Fibroblast of lung (primary cell): Measurements from ENCODE around the gene ITPK1. TPM values are rescaled to one million over a fixed set of nuclear protein-coding genes. Genes with fewer than 3 reads are reported as not detected.

Source experiments
- DNase-seq, 2 donors: peaks; one replicate each; pipeline versions ENCODE4 v3.0.0 to v3.0.0-alpha.2; 2010; ENCODE audit warnings: low read depth in 2 of 2
- H2AFZ ChIP-seq: 2 replicates; pipeline ENCODE4 v1.5.1; 2012; ENCODE audit warnings: low read length, control low read depth, inconsistent platforms
- H3K27ac ChIP-seq: 2 replicates; pipeline ENCODE4 v1.5.1; 2011; ENCODE audit warnings: low read length, control low read depth; ENCODE audit not compliant: insufficient read depth
- H3K27me3 ChIP-seq: 2 replicates; pipeline ENCODE4 v1.5.1; 2011; ENCODE audit warnings: mild to moderate bottlenecking, low read length; ENCODE audit not compliant: control insufficient read depth, insufficient read depth
- H3K36me3 ChIP-seq: 2 replicates; pipeline ENCODE4 v1.5.1; 2011; ENCODE audit warnings: low read length; ENCODE audit not compliant: control insufficient read depth, insufficient read depth
- H3K4me1 ChIP-seq: 2 replicates; pipeline ENCODE4 v1.5.1; 2011; ENCODE audit warnings: low read length; ENCODE audit not compliant: control insufficient read depth, insufficient read depth; ENCODE audit errors: extremely low read depth
- H3K4me2 ChIP-seq: 2 replicates; pipeline ENCODE4 v1.5.1; 2011; ENCODE audit warnings: low read length, control low read depth; ENCODE audit not compliant: insufficient read depth; ENCODE audit errors: extremely low read depth
- H3K4me3 ChIP-seq, 4 experiments: fragments of 200-600 bp in 1 of 4; sonication (generic) in 1 of 4; replicated peaks in 1 of 4; 2 replicates each; pipeline ENCODE4 v1.5.1; 2011 to 2016; ENCODE audit warnings: low read length in 4 of 4, low read depth in 3 of 4, mild to moderate bottlenecking in 3 of 4, control low read depth in 2 of 4, inconsistent platforms in 1 of 4, mixed read lengths in 1 of 4; ENCODE audit not compliant: insufficient read depth in 1 of 4; ENCODE audit errors: control extremely low read depth in 1 of 4
- H3K79me2 ChIP-seq: 2 replicates; pipeline ENCODE4 v1.5.1; 2012; ENCODE audit warnings: mild to moderate bottlenecking, low read length, inconsistent platforms; ENCODE audit not compliant: control insufficient read depth, insufficient read depth
- H3K9ac ChIP-seq: 2 replicates; pipeline ENCODE4 v1.5.1; 2011; ENCODE audit warnings: mild to moderate bottlenecking, low read length, control low read depth; ENCODE audit not compliant: insufficient read depth
- H3K9me3 ChIP-seq: 2 replicates; pipeline ENCODE4 v1.5.1; 2012; ENCODE audit warnings: low read depth, low read length; ENCODE audit not compliant: control insufficient read depth, insufficient read depth
- H4K20me1 ChIP-seq: 2 replicates; pipeline ENCODE4 v1.5.1; 2011; ENCODE audit warnings: low read length; ENCODE audit not compliant: control insufficient read depth, insufficient read depth; ENCODE audit errors: extremely low read depth
- CTCF ChIP-seq, 2 donors: IDR thresholded peaks in 1 of 2; conservative IDR thresholded peaks in 1 of 2; 1 replicate in 1 of 2; 2 replicates in 1 of 2; pipeline ENCODE4 v1.5.1; 2011 to 2012; ENCODE audit warnings: low read length in 2 of 2, control low read depth in 1 of 2, inconsistent platforms in 1 of 2, low read depth in 1 of 2, mild to moderate bottlenecking in 1 of 2
- EZH2 ChIP-seq: IDR thresholded peaks from 2 replicates; pipeline ENCODE4 v1.5.1; 2012; ENCODE audit warnings: low read length, control low read depth, mild to moderate bottlenecking; ENCODE audit errors: missing control alignments
- polyA plus RNA-seq, 2 donors: library from polyadenylated mRNA; depleted of rRNA in 1 of 2; stranded (reverse) in 1 of 2; unstranded in 1 of 2; fragments of >200 nt; gene quantifications; 2 replicates each; pipeline ENCODE4 v1.2.1, GENCODE V29; 2011 to 2012; ENCODE audit warnings: missing spikeins in 1 of 2
- total RNA-seq: library from RNA; depleted of rRNA; stranded (reverse); fragments of >200 nt; gene quantifications from 2 replicates; pipeline ENCODE4 v1.2.1, GENCODE V29; 2014

ITPK1 gene
- total and polyA plus RNA-seq, 2 donors (not counting 1 experiment from before 2014, with no cell fraction given), result 9.2 to 23.1 TPM

- TF ChIP-seq CTCF (conservative IDR thresholded peaks at IDR 0.05 in 1 of 2, IDR thresholded peaks at IDR 0.05 in 1 of 2; ENCODE audit: low read depth in 1 of 2, low read length in 2 of 2) (no peak), EZH2 (no peak)
- H3K79me2 ChIP-seq, result no peaks in the 10 kb centered on the region
- peak; percentile 11 to 18 for DNase-seq
- no peak overlapping the region for H3K9ac ChIP-seq
- H3K4me3 ChIP-seq, result no peak overlapping the region
- no peak overlapping the region for H3K27ac ChIP-seq
- H3K4me1 ChIP-seq, result no peaks in the 10 kb centered on the region
- H2AFZ ChIP-seq, result no peak overlapping the region
- no peaks in the 10 kb centered on the region for H3K27me3 ChIP-seq
- H4K20me1 ChIP-seq, result no peaks in the 10 kb centered on the region
- H3K9me3 ChIP-seq, result no peaks in the 10 kb centered on the region
- no peak overlapping the region for H3K4me2 ChIP-seq
- H3K36me3 ChIP-seq, result no peaks in the 10 kb centered on the region
These were observed 148.3 kb downstream of the ITPK1 start for GRCh38 chr14:92967346-92967926.

- H3K79me2 ChIP-seq, result no peaks in the 10 kb centered on the region
- no peak overlapping the region for H3K9ac ChIP-seq
- H3K4me1 ChIP-seq, result peaks cover 5% of the 10 kb centered on the region
- no peaks in the 10 kb centered on the region for H3K27me3 ChIP-seq
- H2AFZ ChIP-seq, result no peak overlapping the region
- no peak overlapping the region for H3K4me2 ChIP-seq
- no peak for DNase-seq
- H3K4me3 ChIP-seq, result no peak overlapping the region
- no peaks in the 10 kb centered on the region for H3K9me3 ChIP-seq
- TF ChIP-seq EZH2, result no peak
- no peak for TF ChIP-seq CTCF (conservative IDR thresholded peaks at IDR 0.05 in 1 of 2, IDR thresholded peaks at IDR 0.05 in 1 of 2; ENCODE audit: low read depth in 1 of 2, low read length in 2 of 2)
- no peaks in the 10 kb centered on the region for H4K20me1 ChIP-seq
- no peak overlapping the region for H3K27ac ChIP-seq
- H3K36me3 ChIP-seq, result no peaks in the 10 kb centered on the region
These were observed 150.4 kb downstream of the ITPK1 start for GRCh38 chr14:92965281-92965680.

- no peak overlapping the region for H3K4me2 ChIP-seq
- H2AFZ ChIP-seq, result no peak overlapping the region
- DNase-seq, result no peak
- no peaks in the 10 kb centered on the region for H3K27me3 ChIP-seq
- no peaks in the 10 kb centered on the region for H3K36me3 ChIP-seq
- TF ChIP-seq EZH2 (no peak), CTCF (conservative IDR thresholded peaks at IDR 0.05 in 1 of 2, IDR thresholded peaks at IDR 0.05 in 1 of 2; ENCODE audit: low read depth in 1 of 2, low read length in 2 of 2) (no peak)
- no peaks in the 10 kb centered on the region for H3K79me2 ChIP-seq
- H3K9ac ChIP-seq, result no peak overlapping the region
- H4K20me1 ChIP-seq, result no peaks in the 10 kb centered on the region
- no peak overlapping the region for H3K27ac ChIP-seq
- H3K9me3 ChIP-seq, result no peaks in the 10 kb centered on the region
- H3K4me3 ChIP-seq, result no peak overlapping the region
- peaks cover 5% of the 10 kb centered on the region for H3K4me1 ChIP-seq
These were observed 151.3 kb downstream of the ITPK1 start for GRCh38 chr14:92964124-92965109.
